Suprapubic skin (tissue), 4 donors: Measurements from ENCODE around the gene SIGLEC15. TPM values are rescaled to one million over a fixed set of nuclear protein-coding genes. Genes with fewer than 3 reads are reported as not detected.

Experiments used
- DNase-seq, 2 donors: peaks; one replicate each; pipeline ENCODE4 v3.0.0-alpha.2; 2019; ENCODE audit warnings: low spot score in 2 of 2
- H3K27ac ChIP-seq: fragments of 200-600 bp; sonication (generic); one replicate; pipeline ENCODE4 v1.5.1; 2019
- H3K27me3 ChIP-seq: fragments of 200-600 bp; sonication (generic); one replicate; pipeline ENCODE4 v1.5.1; 2019
- H3K36me3 ChIP-seq: fragments of 200-600 bp; sonication (generic); one replicate; pipeline ENCODE4 v1.5.1; 2019
- H3K4me1 ChIP-seq: fragments of 200-600 bp; sonication (generic); one replicate; pipeline ENCODE4 v1.5.1; 2019
- H3K4me3 ChIP-seq: fragments of 200-600 bp; sonication (generic); one replicate; pipeline ENCODE4 v1.5.1; 2019; ENCODE audit warnings: mild to moderate bottlenecking
- H3K9me3 ChIP-seq: fragments of 200-600 bp; sonication (generic); one replicate; pipeline ENCODE4 v1.5.1; 2019
- EP300 ChIP-seq: sonication (generic); formaldehyde crosslinking; IDR thresholded peaks from one replicate; pipeline ENCODE4 v1.6.1; 2017; ENCODE audit warnings: antibody characterized with exemption
- POLR2A ChIP-seq, 2 donors: fragments of 450-650 bp; IDR thresholded peaks; one replicate each; pipeline ENCODE4 v1.6.1; 2017; ENCODE audit warnings: antibody characterized with exemption in 2 of 2, mild to moderate bottlenecking in 2 of 2, moderate library complexity in 2 of 2
- POLR2AphosphoS5 ChIP-seq, 3 donors: sonication (generic); formaldehyde crosslinking; IDR thresholded peaks; one replicate each; pipeline ENCODE4 v1.6.1; 2017; ENCODE audit warnings: antibody characterized with exemption in 3 of 3
- WGBS: methylation state at CpG from one replicate; pipeline ENCODE4 v1.1.5; 2018; 5-methylcytosine and 5-hydroxymethylcytosine counted together
- total RNA-seq, 4 donors: library from RNA; depleted of rRNA; stranded (reverse); fragments of >200 nt; gene quantifications; one replicate each; pipeline ENCODE4 v1.1.0, GENCODE V29; 2016
- TF ChIP-seq, protein P1 (sequence below), 2 donors: fragments of 200-600 bp in 1 of 2; fragments of 450-650 bp in 1 of 2; sonication (generic) in 1 of 2; IDR thresholded peaks; one replicate each; pipeline ENCODE4 v1.5.1; 2016 to 2019; ENCODE audit warnings: antibody characterized with exemption in 2 of 2, mild to moderate bottlenecking in 1 of 2, moderate library complexity in 1 of 2

The SIGLEC15 gene
- total RNA-seq, 4 donors from 2014 or later = 0.57 to 3.4 (median 0.98) TPM; not detected in 1

DNA sequence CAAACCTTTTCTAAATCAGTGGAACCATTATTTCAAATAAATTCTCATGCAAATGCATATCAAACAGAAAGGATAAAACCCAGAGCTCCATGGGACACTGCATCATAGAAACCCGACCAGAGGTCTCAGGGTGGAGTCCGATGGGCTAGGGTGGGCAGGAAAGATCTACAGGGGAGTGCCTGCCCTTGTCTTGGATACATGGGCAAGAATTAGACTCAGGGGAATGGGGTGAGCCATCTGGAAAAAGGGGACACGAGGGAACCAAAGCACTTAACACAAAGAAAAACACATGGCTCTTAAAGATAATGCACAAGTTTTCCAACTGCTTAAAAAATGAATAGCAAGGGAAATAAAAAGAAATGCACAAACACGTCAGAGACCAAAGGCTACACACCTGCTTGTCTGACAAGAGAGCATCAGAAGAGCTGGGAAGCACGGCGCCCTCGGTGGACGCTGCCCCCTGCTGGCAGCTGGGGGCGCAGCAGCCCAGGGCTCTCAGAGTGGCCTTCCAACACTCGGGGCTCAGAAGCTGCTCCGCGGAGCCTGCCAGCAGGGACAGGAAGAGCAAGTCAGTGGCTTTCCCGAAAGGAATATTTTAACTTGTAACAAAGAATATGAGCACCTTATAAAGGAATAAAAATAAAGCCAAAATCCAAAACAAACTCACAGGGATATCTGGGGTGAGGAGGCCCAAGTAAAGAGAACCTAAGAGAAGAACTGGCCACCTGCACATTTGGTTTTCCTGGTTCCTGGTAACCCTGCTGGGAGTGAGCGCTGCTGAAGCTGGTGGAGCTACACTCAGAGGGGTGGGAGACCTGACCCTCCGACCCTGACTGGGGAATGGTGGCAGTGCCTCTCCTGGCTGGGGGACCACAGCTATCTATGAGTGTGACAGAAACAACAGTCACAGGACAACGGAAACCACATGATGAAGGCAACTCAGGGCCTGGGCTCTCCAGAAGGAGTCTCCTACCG lies 54.5 kb downstream of the SIGLEC15 start:
- TF ChIP-seq POLR2A (IDR thresholded peaks at IDR 0.05) = no peak
- TF ChIP-seq, protein P1, sequence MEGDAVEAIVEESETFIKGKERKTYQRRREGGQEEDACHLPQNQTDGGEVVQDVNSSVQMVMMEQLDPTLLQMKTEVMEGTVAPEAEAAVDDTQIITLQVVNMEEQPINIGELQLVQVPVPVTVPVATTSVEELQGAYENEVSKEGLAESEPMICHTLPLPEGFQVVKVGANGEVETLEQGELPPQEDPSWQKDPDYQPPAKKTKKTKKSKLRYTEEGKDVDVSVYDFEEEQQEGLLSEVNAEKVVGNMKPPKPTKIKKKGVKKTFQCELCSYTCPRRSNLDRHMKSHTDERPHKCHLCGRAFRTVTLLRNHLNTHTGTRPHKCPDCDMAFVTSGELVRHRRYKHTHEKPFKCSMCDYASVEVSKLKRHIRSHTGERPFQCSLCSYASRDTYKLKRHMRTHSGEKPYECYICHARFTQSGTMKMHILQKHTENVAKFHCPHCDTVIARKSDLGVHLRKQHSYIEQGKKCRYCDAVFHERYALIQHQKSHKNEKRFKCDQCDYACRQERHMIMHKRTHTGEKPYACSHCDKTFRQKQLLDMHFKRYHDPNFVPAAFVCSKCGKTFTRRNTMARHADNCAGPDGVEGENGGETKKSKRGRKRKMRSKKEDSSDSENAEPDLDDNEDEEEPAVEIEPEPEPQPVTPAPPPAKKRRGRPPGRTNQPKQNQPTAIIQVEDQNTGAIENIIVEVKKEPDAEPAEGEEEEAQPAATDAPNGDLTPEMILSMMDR (IDR thresholded peaks at IDR 0.05) = peak; percentile 84 to 97
- H3K4me3 ChIP-seq = no peak overlapping the region
- H3K27me3 ChIP-seq = no peaks in the 10 kb centered on the region
- peaks cover 63% of the 10 kb centered on the region for H3K36me3 ChIP-seq
- 37% methylated on average over 17 of the region's 17 CpGs for WGBS
- no peak for DNase-seq
- H3K4me1 ChIP-seq = peaks cover 4% of the 10 kb centered on the region
- H3K9me3 ChIP-seq = no peaks in the 10 kb centered on the region
- no peak overlapping the region for H3K27ac ChIP-seq

DNA sequence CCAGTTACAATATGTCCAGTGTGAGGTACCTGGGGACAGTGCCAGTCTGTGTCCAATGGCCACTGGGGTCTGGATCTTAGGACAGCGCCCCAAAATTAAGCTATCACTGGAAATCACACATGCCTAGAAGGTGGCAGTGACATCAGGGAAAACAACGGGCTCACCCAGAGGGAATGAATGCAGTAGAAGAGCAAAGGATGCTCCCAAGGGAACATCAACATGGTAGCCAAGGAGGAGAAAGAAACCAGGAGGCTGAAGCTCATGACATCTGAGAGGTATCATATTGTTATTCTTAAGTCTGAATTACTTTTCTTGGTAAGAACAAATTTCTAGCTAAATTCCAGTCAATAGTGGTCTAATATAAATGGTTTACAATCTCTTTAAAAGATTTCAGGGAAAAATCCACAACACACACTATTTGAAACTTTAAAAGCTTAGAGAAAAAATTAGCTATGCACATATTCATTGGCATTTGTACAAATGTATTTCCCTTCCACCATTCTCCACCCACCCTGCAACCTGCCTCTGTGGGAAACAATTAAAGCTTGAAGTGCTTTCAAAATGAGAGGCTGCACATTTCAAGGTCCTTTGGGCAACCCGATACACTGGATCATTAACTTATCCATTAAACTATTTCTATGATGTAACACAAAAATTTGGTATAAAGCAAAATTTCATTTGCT lies 55.5 kb downstream of the SIGLEC15 start:
- 96% methylated on average over 3 of the region's 3 CpGs for WGBS

DNA sequence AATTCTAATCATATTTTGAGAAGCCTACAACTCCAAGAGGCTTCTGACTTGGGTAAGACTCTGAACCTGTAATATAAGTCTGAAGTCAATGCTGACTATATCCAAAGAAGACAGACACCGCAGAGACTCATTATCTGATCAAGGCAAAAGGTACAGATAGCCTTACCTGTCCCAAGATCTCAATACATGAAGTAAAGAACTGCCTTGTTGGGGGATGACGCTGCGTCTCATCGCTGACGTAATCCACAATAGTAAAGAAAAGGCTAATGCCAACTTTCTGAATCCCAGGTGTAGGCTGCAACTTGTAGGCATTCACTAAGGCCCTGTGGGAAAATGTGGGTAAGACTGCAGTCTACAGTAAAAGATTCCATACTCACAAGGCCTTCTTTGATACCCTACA lies 62.1 kb downstream of the SIGLEC15 start:
- Histone ChIP-seq H3K36me3 (peaks cover 58% of the 10 kb centered on the region), H3K4me1 (no peaks in the 10 kb centered on the region), H3K27ac (no peak overlapping the region), H3K4me3 (no peak overlapping the region), H3K27me3 (no peaks in the 10 kb centered on the region), H3K9me3 (no peaks in the 10 kb centered on the region)
- TF ChIP-seq EP300 (no peak), POLR2AphosphoS5 (IDR thresholded peaks at IDR 0.05) (no peak), POLR2A (IDR thresholded peaks at IDR 0.05) (no peak)
- TF ChIP-seq, protein P1 (IDR thresholded peaks at IDR 0.05) = no peak
- WGBS = 97% methylated on average over 5 of the region's 5 CpGs
- no peak for DNase-seq

More for the DNA sequence above, 55.5 kb downstream of the SIGLEC15 start:
- H3K4me3 ChIP-seq = no peak overlapping the region
- H3K27ac ChIP-seq = no peak overlapping the region
- DNase-seq = no peak
- TF ChIP-seq EP300 (no peak), POLR2AphosphoS5 (IDR thresholded peaks at IDR 0.05) (no peak), POLR2A (IDR thresholded peaks at IDR 0.05) (no peak)
- TF ChIP-seq, protein P1 (IDR thresholded peaks at IDR 0.05) = no peak
- H3K4me1 ChIP-seq = peaks cover 4% of the 10 kb centered on the region
- peaks cover 57% of the 10 kb centered on the region for H3K36me3 ChIP-seq
- H3K27me3 ChIP-seq = no peaks in the 10 kb centered on the region
- no peaks in the 10 kb centered on the region for H3K9me3 ChIP-seq

DNA sequence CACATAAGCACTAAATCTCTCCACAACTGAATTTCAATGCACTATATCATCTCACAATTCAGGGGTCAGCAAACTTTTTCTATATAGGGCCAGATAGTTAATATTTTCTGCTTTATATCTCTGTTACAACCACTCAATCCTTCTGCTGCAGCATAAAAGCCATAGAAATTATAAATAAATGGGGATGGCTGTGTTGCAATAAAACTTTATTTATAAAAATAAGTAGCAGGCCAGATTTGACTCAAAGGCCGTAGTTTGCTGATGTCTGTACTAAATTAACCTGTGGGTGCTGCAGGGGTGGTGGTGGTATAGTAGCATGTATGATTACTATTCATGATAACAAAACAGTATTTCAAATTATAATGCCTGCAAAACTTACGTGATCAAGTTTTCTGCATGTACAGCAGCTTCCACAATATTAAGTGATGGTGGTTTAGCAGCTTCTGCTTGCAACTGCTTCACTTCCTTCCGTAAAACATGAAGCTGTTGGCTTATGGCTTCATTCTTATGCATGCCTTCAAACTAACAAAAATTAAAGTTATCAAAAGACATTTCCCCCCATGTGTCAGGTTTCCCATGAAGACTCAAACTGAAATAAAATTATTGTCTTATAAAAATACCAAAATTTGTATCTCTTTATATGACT lies 64.1 kb downstream of the SIGLEC15 start:
- H3K27ac ChIP-seq = no peak overlapping the region
- H3K4me3 ChIP-seq = no peak overlapping the region
- no peaks in the 10 kb centered on the region for H3K9me3 ChIP-seq
- DNase-seq = no peak
- H3K27me3 ChIP-seq = no peaks in the 10 kb centered on the region
- H3K4me1 ChIP-seq = no peaks in the 10 kb centered on the region
- peaks cover 55% of the 10 kb centered on the region for H3K36me3 ChIP-seq
- 96% methylated on average over 3 of the region's 3 CpGs for WGBS
- TF ChIP-seq POLR2A (IDR thresholded peaks at IDR 0.05) (no peak), POLR2AphosphoS5 (IDR thresholded peaks at IDR 0.05) (no peak), EP300 (no peak)
- TF ChIP-seq, protein P1 (IDR thresholded peaks at IDR 0.05) = no peak
